Calu3 (cell line): ENCODE measurements around the gene NUDT7. TPM values are rescaled to one million over a fixed set of nuclear protein-coding genes. Genes with fewer than 3 reads are reported as not detected.

Source experiments
- BruUV-seq: library from RNA; stranded (reverse); fragments of 400-500 nt; replicated peaks from 2 replicates; lab custom pipeline; 2021; lab: Mats Ljungman, UMichigan
- CTCF ChIA-PET: fragments of 300-600 bp; sonication (Branson Sonifier 250); formaldehyde crosslinking; loops from one replicate; lab custom pipeline; 2022; ENCODE audit warnings: antibody characterized with exemption; lab: Charles Lee
- DNase-seq: peaks from one replicate; pipeline ENCODE4 v3.0.0; 2022
- H3K27ac Mint-ChIP-seq: one replicate; pipeline ENCODE4 v1.8.0; 2022; ENCODE audit warnings: mixed read lengths; ENCODE audit not compliant: unreplicated experiment
- H3K27me3 Mint-ChIP-seq: one replicate; pipeline ENCODE4 v1.8.0; 2022; ENCODE audit warnings: mixed read lengths; ENCODE audit not compliant: unreplicated experiment
- H3K36me3 Mint-ChIP-seq: one replicate; pipeline ENCODE4 v1.8.0; 2022; ENCODE audit warnings: mild to moderate bottlenecking, moderate library complexity, mixed read lengths; ENCODE audit not compliant: insufficient read depth, unreplicated experiment
- H3K4me1 Mint-ChIP-seq: one replicate; pipeline ENCODE4 v1.8.0; 2022; ENCODE audit warnings: mild to moderate bottlenecking, low read depth, mixed read lengths; ENCODE audit not compliant: unreplicated experiment
- H3K4me3 Mint-ChIP-seq: one replicate; pipeline ENCODE4 v1.8.0; 2022; ENCODE audit warnings: mild to moderate bottlenecking, low read depth, moderate library complexity, mixed read lengths; ENCODE audit not compliant: unreplicated experiment
- H3K9me3 Mint-ChIP-seq: one replicate; pipeline ENCODE4 v1.8.0; 2022; ENCODE audit warnings: low read depth, mixed read lengths; ENCODE audit not compliant: unreplicated experiment
- intact Hi-C: fragments of 100-400 bp; cut with micrococcal nuclease; formaldehyde crosslinking; loops from one replicate; pipeline ENCODE4 v1.10.0; 2022; ENCODE audit not compliant: unreplicated experiment
- total RNA-seq: library from RNA; stranded (reverse); gene quantifications from 2 replicates; pipeline ENCODE4 v1.2.3, GENCODE V29; 2022
- TF ChIP-seq, protein P1 (sequence below): fragments of 200-600 bp; IDR thresholded peaks from one replicate; pipeline ENCODE4 v1.8.0; 2022; ENCODE audit warnings: antibody characterized with exemption; ENCODE audit not compliant: unreplicated experiment

Gene NUDT7
- total RNA-seq, 1 experiment from 2014 or later: 6.1 TPM

DNA sequence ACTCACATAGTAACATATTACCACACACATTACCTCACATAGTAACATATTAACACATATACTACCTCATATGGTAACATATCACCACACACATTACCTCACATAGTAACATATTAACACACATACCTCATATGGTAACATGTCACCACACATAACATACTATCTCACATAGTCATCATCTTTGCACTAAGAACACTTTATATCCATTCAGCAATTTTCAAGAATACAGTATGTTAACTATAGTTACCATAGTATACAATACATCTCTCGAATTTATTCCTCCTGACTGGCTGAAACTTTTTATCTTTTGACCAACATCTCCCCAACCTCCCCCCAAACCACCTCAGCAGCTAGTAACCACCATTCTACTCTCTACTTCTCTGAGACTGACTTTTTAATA, 7.6 kb downstream of the NUDT7 start:
- Mint-ChIP-seq H3K36me3 (no peaks in the 10 kb centered on the region), H3K4me1 (no peaks in the 10 kb centered on the region), H3K4me3 (no peak overlapping the region), H3K27ac (no peak overlapping the region), H3K9me3 (peaks cover 13% of the 10 kb centered on the region), H3K27me3 (no peaks in the 10 kb centered on the region)
- CTCF ChIA-PET: no interaction called here
- no TSS peak for BruUV-seq
- intact Hi-C loops: no loop called here
- TF ChIP-seq, protein P1, sequence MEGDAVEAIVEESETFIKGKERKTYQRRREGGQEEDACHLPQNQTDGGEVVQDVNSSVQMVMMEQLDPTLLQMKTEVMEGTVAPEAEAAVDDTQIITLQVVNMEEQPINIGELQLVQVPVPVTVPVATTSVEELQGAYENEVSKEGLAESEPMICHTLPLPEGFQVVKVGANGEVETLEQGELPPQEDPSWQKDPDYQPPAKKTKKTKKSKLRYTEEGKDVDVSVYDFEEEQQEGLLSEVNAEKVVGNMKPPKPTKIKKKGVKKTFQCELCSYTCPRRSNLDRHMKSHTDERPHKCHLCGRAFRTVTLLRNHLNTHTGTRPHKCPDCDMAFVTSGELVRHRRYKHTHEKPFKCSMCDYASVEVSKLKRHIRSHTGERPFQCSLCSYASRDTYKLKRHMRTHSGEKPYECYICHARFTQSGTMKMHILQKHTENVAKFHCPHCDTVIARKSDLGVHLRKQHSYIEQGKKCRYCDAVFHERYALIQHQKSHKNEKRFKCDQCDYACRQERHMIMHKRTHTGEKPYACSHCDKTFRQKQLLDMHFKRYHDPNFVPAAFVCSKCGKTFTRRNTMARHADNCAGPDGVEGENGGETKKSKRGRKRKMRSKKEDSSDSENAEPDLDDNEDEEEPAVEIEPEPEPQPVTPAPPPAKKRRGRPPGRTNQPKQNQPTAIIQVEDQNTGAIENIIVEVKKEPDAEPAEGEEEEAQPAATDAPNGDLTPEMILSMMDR: no peak
- DNase-seq: no peak

- DNase-seq: no peak
- H3K4me1 Mint-ChIP-seq: no peaks in the 10 kb centered on the region
- no peaks in the 10 kb centered on the region for H3K36me3 Mint-ChIP-seq
- intact Hi-C loops: no loop called here
- BruUV-seq: no TSS peak
- H3K9me3 Mint-ChIP-seq: peaks cover 13% of the 10 kb centered on the region
- no peak overlapping the region for H3K4me3 Mint-ChIP-seq
- no peak overlapping the region for H3K27ac Mint-ChIP-seq
- CTCF ChIA-PET: no interaction called here
- TF ChIP-seq, protein P1: no peak
- H3K27me3 Mint-ChIP-seq: no peaks in the 10 kb centered on the region
These were observed 10.1 kb downstream of the NUDT7 start for GRCh38 chr16:77732241-77732946.

GRCh38 chr16:77736879-77737278, 14.6 kb downstream of the NUDT7 start:
- Mint-ChIP-seq H3K4me3 (no peak overlapping the region), H3K27me3 (no peaks in the 10 kb centered on the region), H3K27ac (no peak overlapping the region), H3K36me3 (no peaks in the 10 kb centered on the region), H3K9me3 (peaks cover 12% of the 10 kb centered on the region), H3K4me1 (no peaks in the 10 kb centered on the region)
- intact Hi-C loops: no loop called here
- DNase-seq: no peak
- no TSS peak for BruUV-seq
- TF ChIP-seq, protein P1: no peak
- CTCF ChIA-PET: no interaction called here

DNA sequence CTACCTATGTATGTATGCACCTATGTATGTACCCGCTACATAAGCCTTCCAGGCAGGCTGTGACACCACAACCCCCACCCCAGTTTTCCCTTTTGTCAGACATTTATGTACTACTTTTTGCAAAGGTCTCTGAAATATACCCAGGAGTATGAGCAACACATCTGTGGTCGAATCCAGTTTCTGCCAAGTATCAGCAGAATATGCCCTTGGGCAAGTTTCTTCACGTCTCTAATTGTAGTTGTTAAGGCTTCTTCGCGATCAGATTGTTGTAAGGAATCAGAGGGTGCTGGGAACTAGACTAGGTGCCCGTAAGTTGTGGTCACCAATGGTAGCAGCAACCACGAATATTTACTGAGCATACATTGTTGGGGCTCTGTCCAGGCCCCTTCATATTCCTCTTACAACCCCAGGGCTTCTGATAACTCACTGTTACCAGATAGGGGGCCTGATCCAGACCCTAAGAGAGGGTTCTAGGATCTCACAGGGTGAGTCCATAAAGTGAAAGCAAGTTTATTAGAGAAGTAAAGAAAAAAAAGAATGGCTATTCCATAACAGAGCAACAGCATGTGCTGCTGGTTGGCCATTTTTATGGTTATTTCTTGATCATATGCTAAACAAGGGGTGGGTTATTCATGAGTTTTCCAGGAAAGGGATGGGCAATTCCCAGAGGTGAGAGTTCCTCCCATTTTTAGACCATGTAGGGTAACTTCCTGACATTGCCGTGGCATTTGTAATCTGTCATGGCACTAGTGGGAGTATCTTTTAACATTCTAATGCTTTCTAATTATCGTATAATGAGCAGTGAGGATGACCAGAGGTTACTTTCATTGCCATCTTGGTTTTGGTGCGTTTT, 16.6 kb downstream of the NUDT7 start:
- intact Hi-C loops: no loop called here
- Mint-ChIP-seq H3K4me3 (no peak overlapping the region), H3K27ac (no peak overlapping the region), H3K4me1 (no peaks in the 10 kb centered on the region), H3K36me3 (no peaks in the 10 kb centered on the region), H3K9me3 (peaks cover 8% of the 10 kb centered on the region), H3K27me3 (no peaks in the 10 kb centered on the region)
- TF ChIP-seq, protein P1: no peak
- CTCF ChIA-PET: no interaction called here
- no peak for DNase-seq
- no TSS peak for BruUV-seq
